ENCODE data around the gene NRAP. TPM values are rescaled to one million over a fixed set of nuclear protein-coding genes. Genes with fewer than 3 reads are reported as not detected.

Gene NRAP
- total RNA-seq, 1 donor from 2014 or later, result not detected

DNA sequence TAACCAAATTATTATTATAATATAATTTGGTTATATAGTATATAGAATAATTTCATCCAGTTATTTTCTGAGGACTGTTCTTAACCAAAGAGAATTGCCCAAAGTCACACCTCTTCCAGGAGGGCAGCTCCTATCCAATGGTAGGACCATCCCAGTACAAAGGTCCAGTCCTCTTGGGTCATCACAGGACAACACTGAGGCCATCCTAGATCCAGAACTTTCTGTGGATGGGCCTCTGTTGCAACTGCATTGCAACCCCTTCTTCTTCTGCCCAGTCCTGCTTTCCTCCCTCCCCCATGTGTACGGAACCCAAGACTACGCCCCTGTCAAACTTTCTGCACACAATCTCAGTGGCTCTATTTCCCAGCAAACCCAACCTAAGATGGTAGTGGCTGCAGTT lies 116.4 kb downstream of the NRAP start:
- H3K4me3 Mint-ChIP-seq (ENCODE audit: unreplicated experiment), result no peak overlapping the region
- TF ChIP-seq, protein P1, sequence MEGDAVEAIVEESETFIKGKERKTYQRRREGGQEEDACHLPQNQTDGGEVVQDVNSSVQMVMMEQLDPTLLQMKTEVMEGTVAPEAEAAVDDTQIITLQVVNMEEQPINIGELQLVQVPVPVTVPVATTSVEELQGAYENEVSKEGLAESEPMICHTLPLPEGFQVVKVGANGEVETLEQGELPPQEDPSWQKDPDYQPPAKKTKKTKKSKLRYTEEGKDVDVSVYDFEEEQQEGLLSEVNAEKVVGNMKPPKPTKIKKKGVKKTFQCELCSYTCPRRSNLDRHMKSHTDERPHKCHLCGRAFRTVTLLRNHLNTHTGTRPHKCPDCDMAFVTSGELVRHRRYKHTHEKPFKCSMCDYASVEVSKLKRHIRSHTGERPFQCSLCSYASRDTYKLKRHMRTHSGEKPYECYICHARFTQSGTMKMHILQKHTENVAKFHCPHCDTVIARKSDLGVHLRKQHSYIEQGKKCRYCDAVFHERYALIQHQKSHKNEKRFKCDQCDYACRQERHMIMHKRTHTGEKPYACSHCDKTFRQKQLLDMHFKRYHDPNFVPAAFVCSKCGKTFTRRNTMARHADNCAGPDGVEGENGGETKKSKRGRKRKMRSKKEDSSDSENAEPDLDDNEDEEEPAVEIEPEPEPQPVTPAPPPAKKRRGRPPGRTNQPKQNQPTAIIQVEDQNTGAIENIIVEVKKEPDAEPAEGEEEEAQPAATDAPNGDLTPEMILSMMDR (IDR thresholded peaks at IDR 0.05), result no peak
- DNase-seq (ENCODE audit: low spot score), result no peak
- H3K27ac Mint-ChIP-seq (ENCODE audit: unreplicated experiment), result no peak overlapping the region
- peaks cover 8% of the 10 kb centered on the region for H3K4me1 Mint-ChIP-seq (ENCODE audit: low read depth)
- no peaks in the 10 kb centered on the region for H3K27me3 Mint-ChIP-seq (ENCODE audit: low read depth)
- H3K9me3 Mint-ChIP-seq (ENCODE audit: low read depth), result no peaks in the 10 kb centered on the region
- H3K36me3 Mint-ChIP-seq (ENCODE audit: low read depth), result peaks cover 2% of the 10 kb centered on the region

DNA sequence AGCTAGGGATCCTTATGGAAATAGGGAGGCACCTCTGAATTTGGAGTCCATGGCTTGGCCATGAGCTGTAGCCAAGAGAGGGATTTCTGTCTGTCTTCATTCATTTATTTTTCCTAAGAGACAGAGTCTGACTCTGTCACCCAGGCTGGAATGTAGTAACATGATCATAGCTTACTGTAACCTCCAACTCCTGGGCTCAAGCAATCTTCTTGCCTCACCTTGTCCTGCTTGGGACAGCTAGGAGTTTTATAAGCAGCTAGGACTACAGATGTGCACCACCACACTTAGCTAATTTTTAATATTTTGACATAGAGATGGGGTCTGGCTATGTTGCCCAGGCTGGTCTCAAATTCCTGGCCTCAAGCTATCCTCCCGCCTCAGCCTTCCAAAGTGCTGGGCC lies 119.4 kb downstream of the NRAP start:
- Mint-ChIP-seq H3K27ac (ENCODE audit: unreplicated experiment) (no peak overlapping the region), H3K4me1 (ENCODE audit: low read depth) (peaks cover 4% of the 10 kb centered on the region), H3K27me3 (ENCODE audit: low read depth) (no peaks in the 10 kb centered on the region), H3K36me3 (ENCODE audit: low read depth) (no peaks in the 10 kb centered on the region), H3K4me3 (ENCODE audit: unreplicated experiment) (no peak overlapping the region), H3K9me3 (ENCODE audit: low read depth) (no peaks in the 10 kb centered on the region)
- no peak for DNase-seq (ENCODE audit: low spot score)
- TF ChIP-seq, protein P1 (IDR thresholded peaks at IDR 0.05), result no peak

DNA sequence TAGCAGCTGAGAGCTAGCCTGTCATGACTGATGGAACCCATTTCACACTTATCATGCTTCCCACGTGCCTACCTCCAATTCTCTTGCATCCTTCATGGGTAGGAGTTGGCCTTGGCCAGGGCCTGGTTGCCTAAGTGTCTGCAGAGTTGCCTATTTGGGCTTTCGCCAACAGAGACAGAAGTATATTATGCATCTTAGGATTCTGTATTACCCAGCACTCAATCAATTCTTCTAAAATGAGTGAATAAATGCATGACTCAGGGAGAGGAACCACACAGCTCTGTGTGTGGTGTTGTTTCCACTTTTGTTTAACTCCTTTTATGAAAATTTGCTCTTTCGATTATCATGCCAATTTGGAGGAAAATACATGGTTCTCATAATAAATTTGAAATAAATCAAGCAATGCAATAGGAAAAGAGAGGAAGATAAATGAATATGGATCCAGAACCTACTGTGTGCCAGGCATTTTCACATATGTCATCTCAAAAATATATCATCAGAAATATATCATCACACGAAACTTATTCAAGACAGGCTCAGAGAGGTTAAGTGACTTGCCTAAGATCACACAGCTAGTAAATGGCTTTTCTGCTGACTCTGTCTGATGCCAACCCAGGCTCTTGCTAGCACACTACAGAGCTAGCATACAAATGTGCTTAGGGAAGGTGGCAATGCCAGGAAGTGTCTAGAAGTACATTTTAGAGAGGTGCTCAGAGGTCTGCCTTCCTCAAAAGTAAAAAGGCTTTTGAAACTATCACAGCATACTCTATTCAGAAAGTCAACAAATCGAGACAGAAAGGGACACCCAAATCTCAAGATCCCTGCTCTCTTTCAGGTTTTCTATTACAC lies 120.5 kb downstream of the NRAP start:
- no peak overlapping the region for H3K4me3 Mint-ChIP-seq (ENCODE audit: unreplicated experiment)
- DNase-seq (ENCODE audit: low spot score), result no peak

DNA sequence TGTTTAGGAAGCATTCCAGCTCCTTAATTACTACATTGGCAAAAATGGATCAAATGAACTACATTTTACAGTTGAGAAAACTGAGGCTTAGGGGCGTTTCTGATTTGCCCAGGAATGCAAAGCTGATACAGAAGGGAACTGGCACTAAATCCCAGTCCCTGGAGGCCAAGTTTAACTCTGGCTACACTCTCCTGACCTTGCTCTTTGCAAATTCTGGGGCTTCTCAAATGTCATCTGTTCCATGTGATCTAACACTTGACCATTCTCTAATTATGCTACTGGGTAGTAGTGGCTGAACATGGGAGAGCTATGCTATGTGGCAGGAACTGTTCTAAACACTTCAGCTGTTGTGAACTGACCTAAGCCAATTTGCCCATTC lies 122.3 kb downstream of the NRAP start:
- H3K36me3 Mint-ChIP-seq (ENCODE audit: low read depth), result no peaks in the 10 kb centered on the region
- H3K9me3 Mint-ChIP-seq (ENCODE audit: low read depth), result no peaks in the 10 kb centered on the region
- DNase-seq (ENCODE audit: low spot score), result no peak
- H3K27me3 Mint-ChIP-seq (ENCODE audit: low read depth), result no peaks in the 10 kb centered on the region
- peaks cover 5% of the 10 kb centered on the region for H3K4me1 Mint-ChIP-seq (ENCODE audit: low read depth)
- no peak overlapping the region for H3K27ac Mint-ChIP-seq (ENCODE audit: unreplicated experiment)
- H3K4me3 Mint-ChIP-seq (ENCODE audit: unreplicated experiment), result no peak overlapping the region
- TF ChIP-seq, protein P1 (IDR thresholded peaks at IDR 0.05), result no peak

More for the DNA sequence above, 120.5 kb downstream of the NRAP start:
- Mint-ChIP-seq H3K36me3 (ENCODE audit: low read depth) (no peaks in the 10 kb centered on the region), H3K9me3 (ENCODE audit: low read depth) (no peaks in the 10 kb centered on the region), H3K27ac (ENCODE audit: unreplicated experiment) (no peak overlapping the region), H3K27me3 (ENCODE audit: low read depth) (no peaks in the 10 kb centered on the region), H3K4me1 (ENCODE audit: low read depth) (peaks cover 5% of the 10 kb centered on the region)
- TF ChIP-seq, protein P1 (IDR thresholded peaks at IDR 0.05), result no peak

DNA sequence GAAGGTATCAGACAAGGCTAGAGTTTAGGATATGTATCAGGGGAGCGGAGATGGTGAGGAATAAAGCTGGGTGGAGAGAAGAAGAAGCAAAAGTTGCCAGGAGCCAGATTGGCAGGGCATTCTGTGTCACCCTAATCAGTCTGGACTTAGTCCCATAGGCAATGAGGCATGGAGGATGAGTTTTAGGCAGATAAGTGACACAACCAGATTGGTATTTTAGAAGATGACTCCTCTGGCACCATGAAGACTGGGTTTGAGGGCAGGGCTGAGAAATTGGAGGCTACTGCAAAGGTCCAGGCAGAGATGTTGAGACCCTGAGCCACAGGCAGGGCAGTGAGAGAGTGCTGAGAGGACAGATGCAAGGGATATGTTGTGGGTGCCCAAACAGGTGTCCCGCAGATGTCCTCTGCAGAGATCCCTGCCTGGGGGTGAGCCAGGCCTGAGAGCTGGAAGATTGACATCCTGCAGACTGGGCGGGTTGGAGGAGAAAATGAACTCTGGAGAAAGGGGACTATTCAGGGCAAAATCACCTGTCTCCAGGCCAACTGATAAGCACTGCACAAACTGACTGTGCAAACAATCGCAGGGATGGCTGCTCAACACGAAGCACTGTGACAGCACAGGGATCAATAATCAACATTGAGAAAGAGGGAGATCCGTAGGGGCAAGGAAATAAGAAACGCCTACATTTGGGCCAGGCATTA lies 122.8 kb downstream of the NRAP start:
- TF ChIP-seq, protein P1 (IDR thresholded peaks at IDR 0.05), result no peak
- Mint-ChIP-seq H3K4me3 (ENCODE audit: unreplicated experiment) (no peak overlapping the region), H3K27me3 (ENCODE audit: low read depth) (no peaks in the 10 kb centered on the region), H3K9me3 (ENCODE audit: low read depth) (no peaks in the 10 kb centered on the region), H3K4me1 (ENCODE audit: low read depth) (peaks cover 5% of the 10 kb centered on the region), H3K36me3 (ENCODE audit: low read depth) (no peaks in the 10 kb centered on the region), H3K27ac (ENCODE audit: unreplicated experiment) (no peak overlapping the region)
- DNase-seq (ENCODE audit: low spot score), result no peak
